MCF 10A (cell line): ENCODE data around the gene PDE6G. TPM values are rescaled to one million over a fixed set of nuclear protein-coding genes. Genes with fewer than 3 reads are reported as not detected.

Experiments used
- BruUV-seq: library from RNA; stranded (reverse); fragments of 400-500 nt; replicated peaks from 2 replicates; lab custom pipeline; 2021; lab: Mats Ljungman, UMichigan
- CTCF ChIA-PET: fragments of 300-600 bp; sonication (Branson Sonifier 250); formaldehyde crosslinking; extraction: SDS; loops from one replicate; lab custom pipeline; 2021; ENCODE audit warnings: antibody characterized with exemption, inconsistent platforms; lab: Yijun Ruan, JAX
- POLR2A ChIA-PET: fragments of 300-600, 350-650 bp; sonication (Branson Sonifier 250); formaldehyde crosslinking; extraction: SDS; loops from one replicate; lab custom pipeline; 2020; ENCODE audit warnings: antibody characterized with exemption, inconsistent platforms; lab: Yijun Ruan, JAX
- DNase-seq: peaks from one replicate; pipeline ENCODE4 v3.0.0-alpha.2; 2018; ENCODE audit not compliant: unreplicated experiment
- H3K27ac Mint-ChIP-seq: one replicate; pipeline ENCODE4 v1.8.0; 2022; ENCODE audit warnings: mild to moderate bottlenecking, low read depth, mixed read lengths; ENCODE audit not compliant: unreplicated experiment
- H3K27me3 Mint-ChIP-seq: one replicate; pipeline ENCODE4 v1.8.0; 2022; ENCODE audit warnings: mixed read lengths; ENCODE audit not compliant: insufficient read depth, unreplicated experiment
- H3K36me3 Mint-ChIP-seq: one replicate; pipeline ENCODE4 v1.8.0; 2022; ENCODE audit warnings: mild to moderate bottlenecking, moderate library complexity, mixed read lengths; ENCODE audit not compliant: insufficient read depth, unreplicated experiment
- H3K4me1 Mint-ChIP-seq: one replicate; pipeline ENCODE4 v1.8.0; 2022; ENCODE audit warnings: mixed read lengths; ENCODE audit not compliant: insufficient read depth, unreplicated experiment
- H3K4me3 Mint-ChIP-seq: one replicate; pipeline ENCODE4 v1.8.0; 2022; ENCODE audit warnings: mild to moderate bottlenecking, moderate library complexity, mixed read lengths; ENCODE audit not compliant: unreplicated experiment
- H3K9me3 Mint-ChIP-seq: one replicate; pipeline ENCODE4 v1.8.0; 2022; ENCODE audit warnings: mixed read lengths; ENCODE audit not compliant: unreplicated experiment
- intact Hi-C: fragments of 100-400 bp; cut with micrococcal nuclease; formaldehyde crosslinking; loops from 2 replicates; pipeline ENCODE4 v1.14.1; 2022
- total RNA-seq: library from RNA; stranded (reverse); gene quantifications from 2 replicates; pipeline ENCODE4 v1.2.3, GENCODE V29; 2022
- TF ChIP-seq, protein P1 (sequence below): fragments of 200-600 bp; IDR thresholded peaks from one replicate; pipeline ENCODE4 v1.8.0; 2022; ENCODE audit warnings: antibody characterized with exemption, mild to moderate bottlenecking; ENCODE audit not compliant: unreplicated experiment

The PDE6G gene
- total RNA-seq, 1 experiment from 2014 or later, result not detected

DNA sequence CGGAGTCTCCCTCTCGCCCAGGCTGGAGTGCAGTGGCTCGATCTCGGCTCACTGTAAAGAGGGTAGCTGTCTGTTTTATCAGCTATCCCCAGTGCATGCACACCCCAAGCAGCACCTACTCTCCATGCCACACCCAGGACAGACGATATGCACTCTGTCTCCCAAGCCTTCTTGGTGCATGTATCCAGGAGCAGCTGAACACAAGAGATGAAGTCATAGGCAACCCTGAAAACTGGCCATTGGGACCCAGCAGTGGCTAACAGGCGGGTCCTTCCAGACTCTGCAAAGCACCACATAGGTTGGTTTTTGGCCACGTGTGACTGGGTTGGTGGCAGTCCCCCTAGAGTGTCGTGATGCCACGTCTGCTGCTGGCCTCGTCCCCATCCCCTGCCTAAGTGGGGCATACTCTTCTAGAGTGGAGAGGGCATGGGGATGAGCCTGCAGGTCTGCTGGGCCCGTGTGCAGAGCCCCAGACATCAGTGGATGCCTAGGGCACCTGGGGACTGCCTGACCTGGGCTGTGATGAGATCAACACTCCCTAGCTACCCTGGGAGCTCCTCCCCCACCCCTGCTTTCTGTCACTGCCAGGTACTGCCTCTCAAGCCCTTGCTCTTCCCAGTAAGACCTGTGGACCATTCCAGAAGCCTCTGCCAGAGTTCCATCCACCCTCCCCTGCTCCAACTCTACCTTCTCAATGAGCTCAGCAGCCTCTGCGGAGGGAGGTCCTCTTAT is 9.3 kb downstream of the PDE6G start:
- Mint-ChIP-seq H3K9me3 (no peaks in the 10 kb centered on the region), H3K27me3 (no peaks in the 10 kb centered on the region), H3K4me3 (no peak overlapping the region), H3K36me3 (peaks cover 11% of the 10 kb centered on the region), H3K4me1 (peaks cover 6% of the 10 kb centered on the region), H3K27ac (no peak overlapping the region)
- intact Hi-C loops, result no loop called here
- TF ChIP-seq, protein P1, sequence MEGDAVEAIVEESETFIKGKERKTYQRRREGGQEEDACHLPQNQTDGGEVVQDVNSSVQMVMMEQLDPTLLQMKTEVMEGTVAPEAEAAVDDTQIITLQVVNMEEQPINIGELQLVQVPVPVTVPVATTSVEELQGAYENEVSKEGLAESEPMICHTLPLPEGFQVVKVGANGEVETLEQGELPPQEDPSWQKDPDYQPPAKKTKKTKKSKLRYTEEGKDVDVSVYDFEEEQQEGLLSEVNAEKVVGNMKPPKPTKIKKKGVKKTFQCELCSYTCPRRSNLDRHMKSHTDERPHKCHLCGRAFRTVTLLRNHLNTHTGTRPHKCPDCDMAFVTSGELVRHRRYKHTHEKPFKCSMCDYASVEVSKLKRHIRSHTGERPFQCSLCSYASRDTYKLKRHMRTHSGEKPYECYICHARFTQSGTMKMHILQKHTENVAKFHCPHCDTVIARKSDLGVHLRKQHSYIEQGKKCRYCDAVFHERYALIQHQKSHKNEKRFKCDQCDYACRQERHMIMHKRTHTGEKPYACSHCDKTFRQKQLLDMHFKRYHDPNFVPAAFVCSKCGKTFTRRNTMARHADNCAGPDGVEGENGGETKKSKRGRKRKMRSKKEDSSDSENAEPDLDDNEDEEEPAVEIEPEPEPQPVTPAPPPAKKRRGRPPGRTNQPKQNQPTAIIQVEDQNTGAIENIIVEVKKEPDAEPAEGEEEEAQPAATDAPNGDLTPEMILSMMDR, result no peak
- DNase-seq, result no peak
- POLR2A ChIA-PET, result interaction anchor here (0.6 to 1.3 kb wide), 2 partner anchors 10 to 13 kb away, joined by 3 read pairs; partner anchors contain the start of gene NPLOC4
- BruUV-seq, result no TSS peak
- CTCF ChIA-PET, result interaction anchor here (0.6 kb wide), 2 partner anchors 58 to 68 kb away, joined by 3 read pairs; no protein-coding TSS in a partner anchor

- ChIA-PET CTCF (no interaction called here), POLR2A (interaction anchor here (0.8 kb wide), 1 partner anchor 10 kb away, joined by 3 read pairs; no protein-coding TSS in a partner anchor)
- BruUV-seq, result no TSS peak
- Mint-ChIP-seq H3K27me3 (no peaks in the 10 kb centered on the region), H3K36me3 (peaks cover 6% of the 10 kb centered on the region), H3K9me3 (no peaks in the 10 kb centered on the region), H3K27ac (no peak overlapping the region), H3K4me1 (peaks cover 6% of the 10 kb centered on the region), H3K4me3 (no peak overlapping the region)
- intact Hi-C loops, result no loop called here
- no peak for DNase-seq
- TF ChIP-seq, protein P1, result no peak
These were observed 11.1 kb downstream of the PDE6G start for GRCh38 chr17:81644976-81645952.

DNA sequence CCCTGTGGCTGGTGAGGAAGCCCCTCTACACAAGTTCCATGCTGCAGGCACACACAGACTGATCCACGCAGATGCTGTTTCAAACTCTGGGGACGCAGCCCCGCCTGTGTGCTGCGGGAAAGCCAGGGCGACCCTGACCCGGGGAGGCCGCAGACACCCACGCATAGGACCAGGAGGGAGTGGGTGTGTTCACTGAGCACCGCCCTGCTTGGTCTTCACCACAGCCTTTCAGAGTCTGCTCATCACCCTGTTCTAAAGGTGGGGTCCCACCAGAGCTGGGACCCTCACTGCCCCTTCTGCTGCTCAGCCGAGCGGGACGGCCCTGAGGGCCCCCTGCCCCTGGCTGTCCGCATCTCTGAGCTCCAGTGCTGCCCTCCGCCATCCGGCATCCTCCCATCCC is 11.8 kb downstream of the PDE6G start:
- intact Hi-C loops, result no loop called here
- POLR2A ChIA-PET, result no interaction called here
- no peaks in the 10 kb centered on the region for H3K27me3 Mint-ChIP-seq
- H3K36me3 Mint-ChIP-seq, result peaks cover 6% of the 10 kb centered on the region
- H3K9me3 Mint-ChIP-seq, result no peaks in the 10 kb centered on the region
- TF ChIP-seq, protein P1, result no peak
- CTCF ChIA-PET, result no interaction called here
- peaks cover 6% of the 10 kb centered on the region for H3K4me1 Mint-ChIP-seq
- DNase-seq, result no peak
- no TSS peak for BruUV-seq
- H3K27ac Mint-ChIP-seq, result no peak overlapping the region
- H3K4me3 Mint-ChIP-seq, result no peak overlapping the region
